Astrocyte (in vitro differentiated cells and primary cell): ENCODE data around the gene OPRL1. TPM values are rescaled to one million over a fixed set of nuclear protein-coding genes. Genes with fewer than 3 reads are reported as not detected.

ENCODE experiments used
- DNase-seq: peaks from one replicate; pipeline ENCODE4 v3.0.0-alpha.2; 2010; ENCODE audit warnings: low read depth
- FAIRE-seq: peaks from 2 replicates; lab custom pipeline; 2011; peaks lifted over from hg19 to GRCh38; lab: Jason Lieb, UNC
- H2AFZ ChIP-seq: 2 replicates; pipeline ENCODE4 v1.6.0; 2012; ENCODE audit warnings: low read depth, low read length, inconsistent platforms
- H3K27ac ChIP-seq: 2 replicates; pipeline ENCODE4 v1.5.1; 2011; ENCODE audit warnings: low read depth, low read length, inconsistent platforms
- H3K27me3 ChIP-seq: 2 replicates; pipeline ENCODE4 v1.6.0; 2011; ENCODE audit warnings: low read length, inconsistent platforms; ENCODE audit not compliant: insufficient read depth
- H3K36me3 ChIP-seq: 2 replicates; pipeline ENCODE4 v1.5.1; 2011; ENCODE audit warnings: low read length, inconsistent platforms; ENCODE audit not compliant: insufficient read depth
- H3K4me1 ChIP-seq: 2 replicates; pipeline ENCODE4 v1.5.1; 2011; ENCODE audit warnings: low read length, inconsistent platforms; ENCODE audit not compliant: insufficient read depth
- H3K4me2 ChIP-seq: 2 replicates; pipeline ENCODE4 v1.6.0; 2012; ENCODE audit warnings: low read length, inconsistent platforms
- H3K4me3 ChIP-seq: 2 replicates; pipeline ENCODE4 v1.5.1; 2011; ENCODE audit warnings: low read depth, mild to moderate bottlenecking, low read length, inconsistent platforms; ENCODE audit not compliant: insufficient read depth
- H3K79me2 ChIP-seq: 2 replicates; pipeline ENCODE4 v1.6.0; 2012; ENCODE audit warnings: mild to moderate bottlenecking, low read length, inconsistent platforms; ENCODE audit not compliant: insufficient read depth
- H3K9ac ChIP-seq: 2 replicates; pipeline ENCODE4 v1.6.0; 2012; ENCODE audit warnings: mild to moderate bottlenecking, low read length, inconsistent platforms
- H3K9me3 ChIP-seq: 2 replicates; pipeline ENCODE4 v1.5.1; 2012; ENCODE audit warnings: low read depth, mild to moderate bottlenecking, low read length, inconsistent platforms; ENCODE audit not compliant: insufficient read depth
- H4K20me1 ChIP-seq: 2 replicates; pipeline ENCODE4 v1.6.0; 2012; ENCODE audit warnings: low read length, inconsistent platforms; ENCODE audit not compliant: insufficient read depth
- H3K27ac Mint-ChIP-seq: one replicate; pipeline ENCODE4 v1.8.0; 2021; ENCODE audit warnings: mild to moderate bottlenecking, mixed read lengths; ENCODE audit not compliant: unreplicated experiment
- H3K27me3 Mint-ChIP-seq: one replicate; pipeline ENCODE4 v1.8.0; 2021; ENCODE audit warnings: low read depth, mixed read lengths; ENCODE audit not compliant: unreplicated experiment
- H3K36me3 Mint-ChIP-seq: one replicate; pipeline ENCODE4 v1.8.0; 2021; ENCODE audit warnings: low read depth, mixed read lengths; ENCODE audit not compliant: unreplicated experiment
- H3K4me1 Mint-ChIP-seq: one replicate; pipeline ENCODE4 v1.8.0; 2021; ENCODE audit warnings: low read depth, mixed read lengths; ENCODE audit not compliant: unreplicated experiment
- H3K4me3 Mint-ChIP-seq: one replicate; pipeline ENCODE4 v1.8.0; 2021; ENCODE audit warnings: mild to moderate bottlenecking, moderate library complexity, mixed read lengths; ENCODE audit not compliant: unreplicated experiment
- H3K9me3 Mint-ChIP-seq: one replicate; pipeline ENCODE4 v1.8.0; 2021; ENCODE audit warnings: mild to moderate bottlenecking, mixed read lengths; ENCODE audit not compliant: unreplicated experiment
- EZH2 ChIP-seq: IDR thresholded peaks from 2 replicates; pipeline ENCODE4 v1.6.1; 2012; ENCODE audit warnings: mild to moderate bottlenecking, low read length, inconsistent platforms; ENCODE audit not compliant: insufficient read depth
- total RNA-seq: library from RNA; stranded (reverse); gene quantifications from 2 replicates; pipeline ENCODE4 v1.2.1, GENCODE V29; 2021
- TF ChIP-seq, protein P1 (sequence below): IDR thresholded peaks from 2 replicates; pipeline ENCODE4 v1.5.1; 2011; ENCODE audit warnings: low read depth, mild to moderate bottlenecking, inconsistent platforms, low read length, moderate library complexity; ENCODE audit not compliant: insufficient read depth

Gene OPRL1
- total RNA-seq, 1 donor from 2014 or later: 2.8 TPM

DNA sequence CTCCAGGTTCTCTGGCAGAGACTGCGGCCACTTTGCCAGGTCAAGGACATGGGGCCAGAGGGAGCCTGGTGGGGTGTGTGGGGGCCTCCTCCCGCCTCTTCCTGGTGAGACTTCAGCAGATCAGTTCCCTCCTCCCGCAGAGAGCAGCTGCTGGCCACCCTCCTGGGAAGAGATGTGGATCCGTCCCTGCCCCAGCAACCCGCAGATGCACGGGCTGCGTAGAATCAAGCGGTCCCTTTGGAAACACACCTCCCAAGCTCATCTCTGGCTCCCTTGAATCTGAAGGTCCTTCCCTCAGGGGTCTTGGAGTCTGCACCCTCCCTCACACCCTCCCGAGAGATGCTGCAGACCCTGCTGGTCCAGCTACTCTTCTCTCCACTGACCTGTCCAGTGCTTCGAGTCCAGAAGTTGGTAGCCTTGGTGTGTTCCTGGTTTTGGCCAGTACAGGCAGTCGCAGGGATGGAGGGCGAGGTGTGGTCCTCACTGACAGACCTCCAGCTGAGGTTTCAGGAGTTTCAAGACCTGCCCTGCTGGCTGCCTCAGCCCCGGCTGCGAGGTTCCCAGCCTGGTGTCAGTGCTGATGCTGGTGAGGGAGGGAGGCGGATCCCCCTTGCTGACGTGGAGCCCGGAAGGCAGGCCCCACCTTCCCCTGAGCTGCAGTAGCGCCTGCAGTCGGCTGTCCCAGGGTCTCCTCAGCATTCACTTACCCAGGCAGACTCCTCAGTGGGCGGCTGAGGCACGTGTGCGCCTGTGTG lies 27.3 kb downstream of the OPRL1 start, which contains the start of gene NPBWR2:
Gene NPBWR2 (minus strand): TSS at position 585 of the 755 bp plus-strand sequence. CDS start 734 bp downstream, outside the sequence.
- FAIRE-seq: no peak

DNA sequence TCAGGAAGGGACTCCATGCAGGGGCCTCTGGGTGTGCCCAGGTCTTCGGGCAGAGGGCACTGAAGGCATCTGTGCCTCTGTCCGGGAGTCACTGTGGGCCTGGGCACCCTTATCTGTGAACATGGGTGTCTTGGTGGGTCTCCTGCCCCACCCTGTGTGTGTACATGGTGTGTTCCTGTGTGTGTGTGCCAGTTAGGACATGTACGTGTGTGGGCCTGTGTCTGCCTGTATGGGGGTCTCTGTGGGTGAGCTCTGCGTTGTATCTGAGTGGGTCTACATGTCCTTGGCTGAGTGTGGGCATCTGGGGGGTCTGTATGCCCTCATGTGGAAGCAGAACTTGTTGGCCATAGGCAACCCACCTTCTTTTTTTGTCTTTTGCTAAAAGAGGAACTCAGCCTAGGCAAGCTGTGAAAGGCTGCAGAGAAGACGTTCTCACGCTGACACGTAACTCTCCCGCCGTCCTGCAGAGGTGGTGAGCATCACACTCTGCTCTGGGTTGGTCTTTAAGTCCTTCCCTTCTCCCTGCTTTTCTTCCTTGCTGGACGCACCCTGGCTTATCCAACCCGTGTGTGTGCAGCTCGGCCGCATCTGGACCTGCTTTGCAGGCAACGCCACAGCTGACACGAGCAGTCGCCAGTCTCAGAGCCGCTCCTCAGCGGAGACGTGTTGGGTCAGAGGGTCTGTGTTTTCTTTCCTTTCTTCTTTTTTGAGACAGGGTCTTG lies 28.0 kb downstream of the OPRL1 start:
- Histone ChIP-seq H4K20me1 (no peaks in the 10 kb centered on the region), H3K4me3 (no peak overlapping the region), H2AFZ (no peak overlapping the region), H3K4me2 (no peak overlapping the region), H3K36me3 (no peaks in the 10 kb centered on the region), H3K9me3 (no peaks in the 10 kb centered on the region), H3K4me1 (no peaks in the 10 kb centered on the region), H3K79me2 (no peaks in the 10 kb centered on the region), H3K27me3 (peaks cover 8% of the 10 kb centered on the region), H3K27ac (no peak overlapping the region), H3K9ac (no peak overlapping the region)
- Mint-ChIP-seq H3K9me3 (no peaks in the 10 kb centered on the region), H3K27ac (no peak overlapping the region), H3K4me1 (peaks cover 3% of the 10 kb centered on the region), H3K27me3 (peaks cover 51% of the 10 kb centered on the region), H3K4me3 (no peak overlapping the region), H3K36me3 (no peaks in the 10 kb centered on the region)
- TF ChIP-seq, protein P1, sequence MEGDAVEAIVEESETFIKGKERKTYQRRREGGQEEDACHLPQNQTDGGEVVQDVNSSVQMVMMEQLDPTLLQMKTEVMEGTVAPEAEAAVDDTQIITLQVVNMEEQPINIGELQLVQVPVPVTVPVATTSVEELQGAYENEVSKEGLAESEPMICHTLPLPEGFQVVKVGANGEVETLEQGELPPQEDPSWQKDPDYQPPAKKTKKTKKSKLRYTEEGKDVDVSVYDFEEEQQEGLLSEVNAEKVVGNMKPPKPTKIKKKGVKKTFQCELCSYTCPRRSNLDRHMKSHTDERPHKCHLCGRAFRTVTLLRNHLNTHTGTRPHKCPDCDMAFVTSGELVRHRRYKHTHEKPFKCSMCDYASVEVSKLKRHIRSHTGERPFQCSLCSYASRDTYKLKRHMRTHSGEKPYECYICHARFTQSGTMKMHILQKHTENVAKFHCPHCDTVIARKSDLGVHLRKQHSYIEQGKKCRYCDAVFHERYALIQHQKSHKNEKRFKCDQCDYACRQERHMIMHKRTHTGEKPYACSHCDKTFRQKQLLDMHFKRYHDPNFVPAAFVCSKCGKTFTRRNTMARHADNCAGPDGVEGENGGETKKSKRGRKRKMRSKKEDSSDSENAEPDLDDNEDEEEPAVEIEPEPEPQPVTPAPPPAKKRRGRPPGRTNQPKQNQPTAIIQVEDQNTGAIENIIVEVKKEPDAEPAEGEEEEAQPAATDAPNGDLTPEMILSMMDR: no peak
- TF ChIP-seq EZH2: no peak
- FAIRE-seq (no peak), DNase-seq (no peak)

More for the DNA sequence above, 27.3 kb downstream of the OPRL1 start, which contains the start of gene NPBWR2:
- Histone ChIP-seq H2AFZ (peak within 1 kb of the TSS; percentile 4), H3K79me2 (no peaks in the 10 kb centered on the region), H4K20me1 (no peaks in the 10 kb centered on the region), H3K9me3 (no peaks in the 10 kb centered on the region), H3K36me3 (no peaks in the 10 kb centered on the region), H3K4me1 (no peaks in the 10 kb centered on the region), H3K9ac (no peak within 1 kb of the TSS), H3K27ac (no peak within 1 kb of the TSS), H3K27me3 (peaks cover 12% of the 10 kb centered on the region), H3K4me3 (no peak within 1 kb of the TSS), H3K4me2 (no peak within 1 kb of the TSS)
- TF ChIP-seq, protein P1: no peak
- no peak for TF ChIP-seq EZH2
- Mint-ChIP-seq H3K27me3 (peaks cover 52% of the 10 kb centered on the region), H3K27ac (peak within 1 kb of the TSS; percentile 41), H3K9me3 (no peaks in the 10 kb centered on the region), H3K4me1 (peaks cover 3% of the 10 kb centered on the region), H3K4me3 (no peak within 1 kb of the TSS), H3K36me3 (no peaks in the 10 kb centered on the region)
- DNase-seq: no peak
